GM12872 (cell line): ENCODE data around the gene AAMP.

Source experiments
- CTCF ChIP-seq: IDR thresholded peaks from 3 replicates; pipeline ENCODE4 v1.5.1; 2011; ENCODE audit warnings: low read depth, mild to moderate bottlenecking, low read length, moderate library complexity; ENCODE audit not compliant: insufficient read depth

Gene AAMP

DNA sequence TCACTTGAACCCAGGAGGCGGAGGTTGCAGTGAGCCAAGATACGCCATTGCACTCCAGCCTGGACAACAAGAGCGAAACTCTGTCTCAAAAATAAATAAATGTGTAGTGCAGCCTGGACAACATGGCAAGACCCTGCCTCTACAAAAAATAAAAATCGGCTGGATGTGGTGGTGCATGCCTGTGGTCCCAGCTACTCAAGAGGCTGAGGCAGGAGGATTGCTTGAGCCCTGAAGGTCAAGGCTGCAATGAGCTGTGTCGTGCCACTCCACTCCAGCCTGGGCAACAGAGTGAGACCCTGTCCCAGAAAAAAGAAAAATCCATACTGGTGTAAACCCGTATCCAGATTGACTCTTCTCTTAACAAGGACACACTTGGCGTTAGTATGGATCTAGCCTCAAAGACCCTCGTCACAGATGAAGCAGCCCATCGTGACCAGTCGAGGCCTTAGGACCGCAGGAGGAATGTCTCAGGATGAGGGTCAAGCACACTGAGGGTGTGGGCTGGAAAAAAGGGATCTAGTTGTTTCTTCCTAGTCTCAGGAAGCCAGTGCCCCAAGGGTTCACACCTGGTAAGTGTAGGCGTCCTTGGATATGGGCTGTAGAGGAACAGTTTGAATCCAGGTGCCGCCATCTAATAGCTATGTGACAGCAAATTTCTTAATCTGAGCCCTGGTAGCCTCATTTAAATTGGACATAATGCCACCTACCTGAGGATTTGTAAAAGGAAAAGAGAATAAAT is 13.2 kb downstream of the AAMP start:
- no peak for TF ChIP-seq CTCF

DNA sequence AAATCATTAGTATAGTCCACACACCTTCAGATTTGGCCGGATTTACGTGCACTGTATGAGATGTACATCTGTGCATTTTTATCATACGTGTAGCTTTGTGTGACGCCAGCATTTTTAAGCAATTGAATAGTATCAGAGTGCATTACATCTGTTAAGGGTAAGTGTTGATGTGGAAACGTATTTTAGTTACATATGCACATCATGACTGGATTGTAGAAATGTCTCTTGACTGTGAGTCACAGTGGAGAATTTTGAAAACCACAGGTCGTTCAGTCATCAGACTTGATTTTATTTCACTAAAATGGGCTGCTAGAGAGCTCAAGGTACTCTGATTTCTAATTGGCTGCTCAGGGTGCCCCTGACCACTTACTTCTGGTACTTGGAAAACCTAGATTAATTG is 14.5 kb downstream of the AAMP start:
- TF ChIP-seq CTCF: no peak

DNA sequence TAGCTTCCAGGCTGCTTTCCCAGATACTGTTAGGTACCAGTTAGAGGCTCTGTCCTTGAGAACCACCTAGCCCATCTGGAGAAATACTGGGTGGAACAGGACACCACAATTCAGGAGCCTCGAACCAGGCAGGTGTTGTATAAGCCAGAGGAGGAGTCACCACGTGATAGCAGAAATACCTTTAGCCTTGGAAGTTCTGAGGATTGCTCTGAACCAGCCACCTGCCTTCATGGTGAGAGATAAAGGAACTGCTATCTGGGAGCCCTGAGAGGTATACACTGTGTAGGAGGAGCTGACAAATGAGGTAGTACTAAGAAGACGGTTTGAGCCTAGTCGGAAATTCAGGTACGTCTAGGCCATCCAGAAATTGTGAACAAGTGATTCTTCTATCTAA is 16.7 kb downstream of the AAMP start:
- no peak for TF ChIP-seq CTCF

GRCh38 chr2:218252509-218253231 is 17.3 kb downstream of the AAMP start:
- no peak for TF ChIP-seq CTCF

GRCh38 chr2:218249691-218250090 is 20.2 kb downstream of the AAMP start:
- no peak for TF ChIP-seq CTCF

GRCh38 chr2:218245214-218245613 is 24.7 kb downstream of the AAMP start:
- no peak for TF ChIP-seq CTCF

GRCh38 chr2:218244665-218245064 is 25.3 kb downstream of the AAMP start:
- TF ChIP-seq CTCF: no peak
